Activated naive CD4-positive, alpha-beta T cell treated with anti-CD3 and anti-CD28 coated beads, Interleukin-2, amount 10 ng/mL, durations not matched to agents 7 days and 5 days (primary cell): ENCODE measurements around the gene EIF2D.
A peak's percentile ranks its signal among the peaks of the same experiment; 100 is the strongest.
"Not testable (repeated sequence)": the region's sequence is repeated elsewhere in the genome, so short reads cannot be mapped to it uniquely, and the experiment has no call there.

Experiments
- CTCF ChIA-PET: fragments of 350-600 bp; sonication (Branson Sonifier 250); formaldehyde crosslinking; loops from one replicate; lab custom pipeline; 2021; ENCODE audit warnings: antibody characterized with exemption; lab: Charles Lee
- DNase-seq: peaks from one replicate; pipeline ENCODE4 v3.0.0-alpha.2; 2020
- H3K27ac Mint-ChIP-seq: one replicate; pipeline ENCODE4 v1.8.0; 2021; ENCODE audit warnings: mild to moderate bottlenecking, moderate library complexity, mixed read lengths
- H3K27me3 Mint-ChIP-seq: one replicate; pipeline ENCODE4 v1.8.0; 2021; ENCODE audit warnings: mild to moderate bottlenecking, mixed read lengths
- H3K36me3 Mint-ChIP-seq: one replicate; pipeline ENCODE4 v1.8.0; 2021; ENCODE audit warnings: mixed read lengths
- H3K4me1 Mint-ChIP-seq: one replicate; pipeline ENCODE4 v1.8.0; 2021; ENCODE audit warnings: mixed read lengths
- H3K4me3 Mint-ChIP-seq: one replicate; pipeline ENCODE4 v1.8.0; 2021; ENCODE audit warnings: mild to moderate bottlenecking, moderate library complexity, mixed read lengths
- H3K9me3 Mint-ChIP-seq: one replicate; pipeline ENCODE4 v1.8.0; 2021; ENCODE audit warnings: mixed read lengths

The EIF2D gene

DNA sequence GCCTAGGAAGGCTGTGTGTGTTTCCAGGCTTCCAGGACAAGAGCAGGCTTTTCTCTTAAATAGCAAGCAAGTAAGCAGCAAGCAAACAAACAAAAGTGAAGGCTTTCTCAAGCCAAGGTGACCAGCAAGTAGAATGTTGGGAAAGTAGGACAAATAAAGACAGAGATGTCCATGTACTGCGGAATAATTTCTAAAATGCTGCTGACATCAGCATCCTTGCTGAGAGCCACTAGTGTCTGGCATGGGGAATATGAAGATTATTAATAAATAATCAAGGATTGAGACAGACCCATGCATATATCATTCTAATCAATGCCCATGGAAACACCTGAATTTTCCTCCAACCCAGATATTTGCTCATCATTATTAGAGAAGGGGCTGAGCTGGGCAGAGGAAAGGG is 16.7 kb upstream of the EIF2D start:
- Mint-ChIP-seq H3K4me3 (no peak overlapping the region), H3K27ac (no peak overlapping the region), H3K27me3 (peaks cover 51% of the 10 kb centered on the region), H3K4me1 (no peaks in the 10 kb centered on the region), H3K9me3 (peaks cover 3% of the 10 kb centered on the region), H3K36me3 (no peaks in the 10 kb centered on the region)
- DNase-seq = no peak
- CTCF ChIA-PET = interaction anchor here (1.0 to 4.7 kb wide), 7 partner anchors 8 to 354 kb away, joined by 3 to 82 read pairs (median 5); partner anchors contain the start of gene EIF2D

- not testable (repeated sequence) for H3K4me3 Mint-ChIP-seq, H3K27ac Mint-ChIP-seq, DNase-seq, H3K36me3 Mint-ChIP-seq, H3K4me1 Mint-ChIP-seq, H3K9me3 Mint-ChIP-seq
- peaks cover 47% of the 10 kb centered on the region for H3K27me3 Mint-ChIP-seq
- CTCF ChIA-PET = interaction anchor here (0.7 to 2.4 kb wide), 3 partner anchors 38 to 1910 kb away, joined by 3 to 15 read pairs (median 3); no protein-coding TSS in a partner anchor
These were observed 14.1 kb upstream of the EIF2D start for GRCh38 chr1:206626396-206626795.

GRCh38 chr1:206609229-206609991 is 2.9 kb downstream of the EIF2D start:
- H3K27me3 Mint-ChIP-seq = peaks cover under 1% of the 10 kb centered on the region
- H3K9me3 Mint-ChIP-seq = no peaks in the 10 kb centered on the region
- H3K4me3 Mint-ChIP-seq = peak overlapping the region; percentile 10
- H3K27ac Mint-ChIP-seq = peak overlapping the region; percentile 29
- no peak for DNase-seq
- peaks cover 22% of the 10 kb centered on the region for H3K36me3 Mint-ChIP-seq
- CTCF ChIA-PET = interaction anchor here (0.7 to 9.7 kb wide), 12 partner anchors 8 to 372 kb away, joined by 3 to 100 read pairs (median 5); partner anchors contain the start of gene DYRK3
- peaks cover 30% of the 10 kb centered on the region for H3K4me1 Mint-ChIP-seq

GRCh38 chr1:206608108-206608698 is 4.1 kb downstream of the EIF2D start:
- Mint-ChIP-seq H3K27ac (no peak overlapping the region), H3K4me1 (peaks cover 30% of the 10 kb centered on the region), H3K36me3 (peaks cover 25% of the 10 kb centered on the region), H3K27me3 (no peaks in the 10 kb centered on the region), H3K4me3 (no peak overlapping the region), H3K9me3 (no peaks in the 10 kb centered on the region)
- CTCF ChIA-PET = interaction anchor here (0.7 to 9.7 kb wide), 11 partner anchors 15 to 374 kb away, joined by 3 to 100 read pairs (median 5); partner anchors contain the start of gene IKBKE
- DNase-seq = peak; percentile 76

DNA sequence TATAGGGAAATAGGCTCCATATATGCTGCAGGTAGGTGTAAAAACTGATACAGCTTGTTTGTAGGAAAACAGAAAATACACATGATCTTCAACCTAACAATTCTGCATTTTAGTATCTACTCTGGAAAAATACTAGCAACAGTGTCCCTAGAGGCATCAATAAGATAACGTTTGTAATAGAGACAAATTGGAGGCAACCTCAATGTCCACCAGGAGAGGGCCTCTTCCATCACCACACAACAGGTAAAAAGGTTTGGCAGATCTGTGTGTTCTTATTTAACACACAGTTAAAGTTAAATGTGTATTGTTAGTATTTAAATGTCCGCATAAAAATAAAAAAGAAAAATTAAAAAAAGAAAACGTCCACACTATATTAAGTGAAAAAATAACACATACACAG is 5.4 kb downstream of the EIF2D start:
- peak; percentile 36 for DNase-seq
- Mint-ChIP-seq H3K4me3 (no peak overlapping the region), H3K27ac (no peak overlapping the region), H3K9me3 (no peaks in the 10 kb centered on the region), H3K36me3 (peaks cover 34% of the 10 kb centered on the region), H3K27me3 (no peaks in the 10 kb centered on the region), H3K4me1 (peaks cover 28% of the 10 kb centered on the region)
- CTCF ChIA-PET = interaction anchor here (0.9 to 9.7 kb wide), 9 partner anchors 13 to 137 kb away, joined by 3 to 100 read pairs (median 4); partner anchors contain the start of gene IKBKE

- H3K27ac Mint-ChIP-seq = no peak overlapping the region
- peaks cover 14% of the 10 kb centered on the region for H3K4me1 Mint-ChIP-seq
- no peaks in the 10 kb centered on the region for H3K27me3 Mint-ChIP-seq
- no peak overlapping the region for H3K4me3 Mint-ChIP-seq
- CTCF ChIA-PET = interaction anchor here (4.0 to 9.7 kb wide), 2 partner anchors 13 to 60 kb away, joined by 20 to 100 read pairs; no protein-coding TSS in a partner anchor
- H3K36me3 Mint-ChIP-seq = peaks cover 34% of the 10 kb centered on the region
- no peaks in the 10 kb centered on the region for H3K9me3 Mint-ChIP-seq
- DNase-seq = no peak
These were observed 7.4 kb downstream of the EIF2D start for GRCh38 chr1:206604861-206605260.

- no peaks in the 10 kb centered on the region for H3K9me3 Mint-ChIP-seq
- H3K36me3 Mint-ChIP-seq = peaks cover 33% of the 10 kb centered on the region
- no peak overlapping the region for H3K27ac Mint-ChIP-seq
- H3K4me3 Mint-ChIP-seq = no peak overlapping the region
- H3K27me3 Mint-ChIP-seq = no peaks in the 10 kb centered on the region
- H3K4me1 Mint-ChIP-seq = no peaks in the 10 kb centered on the region
- DNase-seq = no peak
- CTCF ChIA-PET = interaction anchor here (1.3 kb wide), 1 partner anchor 9 kb away, joined by 3 read pairs; no protein-coding TSS in a partner anchor
These were observed 11.7 kb downstream of the EIF2D start for GRCh38 chr1:206600527-206600926.

GRCh38 chr1:206596319-206596666 is 16.0 kb downstream of the EIF2D start:
- peaks cover 50% of the 10 kb centered on the region for H3K36me3 Mint-ChIP-seq

GRCh38 chr1:206595581-206596318 is 16.5 kb downstream of the EIF2D start:
- Mint-ChIP-seq H3K4me3 (no peak overlapping the region), H3K27ac (no peak overlapping the region), H3K36me3 (peaks cover 55% of the 10 kb centered on the region), H3K9me3 (no peaks in the 10 kb centered on the region), H3K4me1 (peaks cover 18% of the 10 kb centered on the region), H3K27me3 (no peaks in the 10 kb centered on the region)
- DNase-seq = no peak
- CTCF ChIA-PET = interaction anchor here (0.6 kb wide), 1 partner anchor 130 kb away, joined by 3 read pairs; no protein-coding TSS in a partner anchor

More at GRCh38 chr1:206596319-206596666, 16.0 kb downstream of the EIF2D start:
- Mint-ChIP-seq H3K27me3 (no peaks in the 10 kb centered on the region), H3K4me1 (peaks cover 13% of the 10 kb centered on the region), H3K9me3 (no peaks in the 10 kb centered on the region), H3K4me3 (no peak overlapping the region), H3K27ac (no peak overlapping the region)
- DNase-seq = no peak
- CTCF ChIA-PET = no interaction called here

DNA sequence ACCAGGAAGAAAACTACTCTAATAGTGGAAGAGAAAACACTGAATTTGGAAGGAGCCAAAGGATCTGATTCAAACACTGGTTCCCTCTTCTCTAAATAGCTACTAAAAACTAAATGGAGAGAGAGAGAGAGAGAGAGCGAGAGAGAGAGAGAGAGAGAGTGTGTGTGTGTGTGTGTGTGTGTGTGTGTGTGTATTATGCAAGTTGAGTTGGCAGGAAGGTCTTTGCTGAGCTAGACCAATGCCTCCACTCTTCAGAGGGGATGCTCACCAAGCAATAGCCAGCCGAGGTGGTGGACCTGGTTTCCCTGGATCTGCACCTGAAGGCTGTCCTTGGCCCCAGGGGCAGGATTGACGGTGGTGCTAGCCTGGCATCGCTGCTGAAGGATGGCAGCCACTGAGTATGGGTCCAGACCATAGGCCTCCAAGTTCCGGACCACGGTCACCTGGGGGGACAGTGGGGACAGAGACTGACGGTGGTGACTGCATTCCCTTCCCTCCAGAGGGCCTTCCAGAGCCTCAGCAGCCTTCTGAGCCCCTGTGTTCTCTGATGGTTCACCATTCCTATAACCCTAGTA is 18.8 kb downstream of the EIF2D start:
- no peak for DNase-seq
- CTCF ChIA-PET = interaction anchor here (0.6 to 3.1 kb wide), 6 partner anchors 10 to 214 kb away, joined by 3 to 20 read pairs (median 5); no protein-coding TSS in a partner anchor
- H3K36me3 Mint-ChIP-seq = peaks cover 65% of the 10 kb centered on the region
- no peak overlapping the region for H3K4me3 Mint-ChIP-seq
- no peaks in the 10 kb centered on the region for H3K27me3 Mint-ChIP-seq
- peaks cover 41% of the 10 kb centered on the region for H3K4me1 Mint-ChIP-seq
- H3K27ac Mint-ChIP-seq = peak overlapping the region; percentile 76
- no peaks in the 10 kb centered on the region for H3K9me3 Mint-ChIP-seq

- peak overlapping the region; percentile 42 for H3K27ac Mint-ChIP-seq
- H3K4me1 Mint-ChIP-seq = peaks cover 57% of the 10 kb centered on the region
- H3K36me3 Mint-ChIP-seq = peaks cover 73% of the 10 kb centered on the region
- no peaks in the 10 kb centered on the region for H3K27me3 Mint-ChIP-seq
- H3K4me3 Mint-ChIP-seq = no peak overlapping the region
- DNase-seq = no peak
- CTCF ChIA-PET = interaction anchor here (0.8 to 3.1 kb wide), 15 partner anchors 9 to 85 kb away, joined by 3 to 20 read pairs (median 3); partner anchors contain the start of genes EIF2D and RASSF5
- no peaks in the 10 kb centered on the region for H3K9me3 Mint-ChIP-seq
These were observed 20.6 kb downstream of the EIF2D start for GRCh38 chr1:206591696-206592095.

GRCh38 chr1:206591226-206591625 is 21.0 kb downstream of the EIF2D start:
- CTCF ChIA-PET = interaction anchor here (0.8 to 3.1 kb wide), 15 partner anchors 9 to 85 kb away, joined by 3 to 20 read pairs (median 3); partner anchors contain the start of genes EIF2D and RASSF5
- Mint-ChIP-seq H3K9me3 (no peaks in the 10 kb centered on the region), H3K36me3 (peaks cover 75% of the 10 kb centered on the region), H3K27me3 (no peaks in the 10 kb centered on the region), H3K4me1 (peaks cover 61% of the 10 kb centered on the region), H3K27ac (peak overlapping the region; percentile 91), H3K4me3 (no peak overlapping the region)
- no peak for DNase-seq

DNA sequence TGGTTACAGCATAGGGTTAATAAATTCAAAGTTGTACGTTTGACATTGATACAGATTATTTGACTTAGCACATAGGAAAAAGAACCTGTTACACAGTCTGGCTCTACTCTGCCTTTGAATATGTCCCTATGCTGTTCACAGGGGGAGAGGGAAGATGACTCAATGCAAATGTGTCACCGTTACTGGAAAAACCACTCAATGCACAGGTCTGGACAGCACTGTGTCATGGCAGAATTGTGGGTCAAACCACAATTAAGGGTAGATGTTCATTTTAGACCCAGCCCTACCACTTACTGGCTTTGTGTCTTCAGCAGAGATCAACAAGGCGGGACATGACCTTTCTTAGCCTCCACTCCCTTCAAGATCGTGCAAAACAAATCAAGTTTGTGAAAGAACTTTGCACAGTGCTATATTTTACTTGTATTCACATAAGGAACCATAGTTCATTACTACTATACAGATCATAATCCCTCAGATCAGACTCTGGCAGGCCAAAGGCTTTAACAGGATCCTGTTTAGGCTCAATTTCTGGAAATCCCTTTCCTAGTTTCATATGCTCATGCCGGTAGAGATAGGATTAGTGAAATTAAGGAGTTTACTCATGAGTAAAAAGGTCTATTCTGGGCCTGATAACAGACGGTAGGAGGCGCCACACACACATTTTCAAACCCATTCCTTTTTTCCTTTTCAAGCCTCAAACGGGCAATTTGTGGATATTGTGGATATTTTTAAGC is 22.1 kb downstream of the EIF2D start:
- Mint-ChIP-seq H3K36me3 (peaks cover 73% of the 10 kb centered on the region), H3K27me3 (no peaks in the 10 kb centered on the region), H3K4me3 (peak overlapping the region; percentile 5), H3K4me1 (peaks cover 64% of the 10 kb centered on the region), H3K27ac (peak overlapping the region; percentile 91), H3K9me3 (no peaks in the 10 kb centered on the region)
- CTCF ChIA-PET = interaction anchor here (0.6 to 3.1 kb wide), 6 partner anchors 10 to 100 kb away, joined by 3 to 20 read pairs (median 6); no protein-coding TSS in a partner anchor
- DNase-seq = peak; percentile 65
